Gastroesophageal sphincter (tissue), 3 donors: ENCODE measurements around the gene FAM89B.

Source experiments
- CTCF ChIP-seq, 4 experiments: fragments of 200-600 bp in 2 of 4; fragments of 450-650 bp in 2 of 4; sonication (generic) in 1 of 4; IDR thresholded peaks; one replicate each; pipeline ENCODE4 v1.5.1; 2017 to 2019; ENCODE audit warnings: antibody characterized with exemption in 4 of 4, mild to moderate bottlenecking in 2 of 4, moderate library complexity in 2 of 4
- POLR2AphosphoS5 ChIP-seq: sonication (generic); formaldehyde crosslinking; IDR thresholded peaks from one replicate; pipeline ENCODE4 v1.6.1; 2017; ENCODE audit warnings: antibody characterized with exemption

- TF ChIP-seq CTCF (IDR thresholded peaks at IDR 0.05): no peak
- no peak for TF ChIP-seq POLR2AphosphoS5
Observed at GRCh38 chr11:65599216-65599954, 27.0 kb downstream of the FAM89B start.
